HCT116 (cell line): ENCODE results near the gene ZCCHC24. TPM values are rescaled to one million over a fixed set of nuclear protein-coding genes. Genes with fewer than 3 reads are reported as not detected.

Experiments used
- ATAC-seq: fragments of 200-7000 bp; cut with Tn5 transposase; 2 replicates; pipeline ENCODE4 v1.9.1; 2020; ENCODE audit warnings: mild to moderate bottlenecking, moderate library complexity
- BruUV-seq: library from RNA; stranded (reverse); fragments of 400-500 nt; replicated peaks from 2 replicates; lab custom pipeline; 2021; lab: Mats Ljungman, UMichigan
- CTCF ChIA-PET: fragments of 300-600 bp; sonication (Branson Sonifier 250); formaldehyde crosslinking; loops from one replicate; lab custom pipeline; 2021; ENCODE audit warnings: antibody characterized with exemption; lab: Charles Lee
- POLR2A ChIA-PET: fragments of 300-600, 350-600 bp; sonication (Branson Sonifier 250); formaldehyde crosslinking; loops from one replicate; lab custom pipeline; 2021; ENCODE audit warnings: antibody characterized with exemption; lab: Charles Lee
- RAD21 ChIA-PET, 2 experiments: fragments of 300-600 bp; sonication (Branson Sonifier 250); formaldehyde crosslinking; loops; one replicate each; lab custom pipeline; 2023; ENCODE audit warnings: low total read pairs in 2 of 2; ENCODE audit not compliant: uncharacterized antibody in 2 of 2, unreplicated experiment in 2 of 2, low non-redundant PET in 1 of 2; lab: Charles Lee
- DNase-seq: peaks from one replicate; pipeline ENCODE4 v3.0.0-alpha.2; 2010; ENCODE audit warnings: low read depth, low spot score
- H2AFZ ChIP-seq: fragments of 200-600 bp; shearing (Covaris generic), sonication (generic); 2 replicates; pipeline ENCODE4 v1.6.1; 2017; ENCODE audit warnings: low read depth, mixed run types, mixed read lengths, antibody characterized with exemption, low read length; ENCODE audit not compliant: poor library complexity, severe bottlenecking
- H3K27ac ChIP-seq: 2 replicates; pipeline ENCODE4 v1.5.1; 2012; ENCODE audit warnings: low read depth, low read length
- H3K27me3 ChIP-seq: fragments of 200-600 bp; sonication (generic); 2 replicates; pipeline ENCODE4 v1.6.1; 2016; ENCODE audit warnings: mixed run types, low read length, mixed read lengths; ENCODE audit not compliant: insufficient read depth
- H3K36me3 ChIP-seq, 2 experiments: fragments of 200-500 bp in 1 of 2; fragments of 200-600 bp in 1 of 2; sonication (Bioruptor generic) in 1 of 2; sonication (generic) in 1 of 2; 2 replicates each; pipeline versions ENCODE4 v1.5.1 to v1.6.1; 2014 to 2016; ENCODE audit warnings: low read length in 2 of 2, inconsistent platforms in 1 of 2, mixed read lengths in 1 of 2, mixed run types in 1 of 2; ENCODE audit not compliant: insufficient read depth in 2 of 2, control insufficient read depth in 1 of 2
- H3K4me1 ChIP-seq, 2 experiments: fragments of 200-600 bp in 1 of 2; sonication (generic) in 1 of 2; 2 replicates each; pipeline versions ENCODE4 v1.5.1 to v1.6.1; 2012 to 2017; ENCODE audit warnings: low read length in 2 of 2, inconsistent platforms in 1 of 2, mild to moderate bottlenecking in 1 of 2, mixed read lengths in 1 of 2, mixed run types in 1 of 2, moderate library complexity in 1 of 2; ENCODE audit not compliant: insufficient read depth in 2 of 2, control insufficient read depth in 1 of 2
- H3K4me2 ChIP-seq: fragments of 200-600 bp; sonication (generic); 2 replicates; pipeline ENCODE4 v1.6.1; 2017; ENCODE audit warnings: mixed run types, low read length, mixed read lengths
- H3K4me3 ChIP-seq, 2 experiments: fragments of 200-600 bp in 1 of 2; sonication (generic) in 1 of 2; replicated peaks in 1 of 2; 2 replicates each; pipeline ENCODE4 v1.5.1; 2011 to 2016; ENCODE audit warnings: low read length in 2 of 2, control low read depth in 1 of 2, low read depth in 1 of 2, mild to moderate bottlenecking in 1 of 2, mixed read lengths in 1 of 2, mixed run types in 1 of 2
- H3K79me2 ChIP-seq: fragments of 200-600 bp; sonication (generic); 2 replicates; pipeline ENCODE4 v1.6.1; 2017; ENCODE audit warnings: mild to moderate bottlenecking, mixed run types, low read length, moderate library complexity, mixed read lengths; ENCODE audit not compliant: insufficient read depth
- H3K9ac ChIP-seq: fragments of 200-600 bp; sonication (generic); 2 replicates; pipeline ENCODE4 v1.6.1; 2016; ENCODE audit warnings: low read length, mixed read lengths
- H3K9me2 ChIP-seq: fragments of 200-600 bp; sonication (generic), shearing (Covaris generic); 2 replicates; pipeline ENCODE4 v1.6.1; 2017; ENCODE audit warnings: mixed run types, mild to moderate bottlenecking, moderate library complexity; ENCODE audit not compliant: insufficient read depth
- H3K9me3 ChIP-seq, 2 experiments: fragments of 200-500 bp in 1 of 2; fragments of 200-600 bp in 1 of 2; sonication (Bioruptor generic) in 1 of 2; sonication (generic) in 1 of 2; 2 replicates each; pipeline ENCODE4 v1.6.1; 2014 to 2017; ENCODE audit warnings: low read length in 2 of 2, mixed read lengths in 2 of 2, inconsistent platforms in 1 of 2, low read depth in 1 of 2, mild to moderate bottlenecking in 1 of 2, mixed run types in 1 of 2, moderate library complexity in 1 of 2; ENCODE audit not compliant: control insufficient read depth in 1 of 2, insufficient read depth in 1 of 2
- H4K20me1 ChIP-seq: fragments of 200-600 bp; sonication (generic), shearing (Covaris generic); 2 replicates; pipeline ENCODE4 v1.6.1; 2017; ENCODE audit warnings: mixed run types, mild to moderate bottlenecking, moderate library complexity; ENCODE audit not compliant: insufficient read depth
- CEBPB ChIP-seq: IDR thresholded peaks from 2 replicates; pipeline ENCODE4 v1.6.1; 2012; ENCODE audit warnings: low read depth
- EGR1 ChIP-seq: IDR thresholded peaks from 2 replicates; pipeline ENCODE4 v1.6.1; 2012; ENCODE audit warnings: low read depth
- ELF1 ChIP-seq: IDR thresholded peaks from 2 replicates; pipeline ENCODE4 v1.6.1; 2012; ENCODE audit warnings: low read depth, borderline replicate concordance
- EZH2 ChIP-seq: fragments of 200-600 bp; sonication (generic); IDR thresholded peaks from 2 replicates; pipeline ENCODE4 v1.6.1; 2017; ENCODE audit warnings: antibody characterized with exemption, mixed run types
- FOSL1 ChIP-seq: IDR thresholded peaks from 2 replicates; pipeline ENCODE4 v1.6.1; 2012; ENCODE audit warnings: low read depth
- JUND ChIP-seq: IDR thresholded peaks from 2 replicates; pipeline ENCODE4 v1.6.1; 2012
- POLR2A ChIP-seq: IDR thresholded peaks from 2 replicates; pipeline ENCODE4 v1.7.0; 2011; ENCODE audit warnings: borderline replicate concordance; ENCODE audit not compliant: insufficient read depth, insufficient read length; ENCODE audit errors: extremely low read depth
- POLR2AphosphoS5 ChIP-seq: IDR thresholded peaks from 2 replicates; pipeline ENCODE4 v1.6.1; 2011; ENCODE audit warnings: mild to moderate bottlenecking, low read depth, low read length, moderate library complexity
- RAD21 ChIP-seq: IDR thresholded peaks from 2 replicates; pipeline ENCODE4 v1.6.1; 2012; ENCODE audit warnings: low read depth, mild to moderate bottlenecking
- SIN3A ChIP-seq: IDR thresholded peaks from 2 replicates; pipeline ENCODE4 v1.6.1; 2012; ENCODE audit warnings: low read depth
- SP1 ChIP-seq: IDR thresholded peaks from 2 replicates; pipeline ENCODE4 v1.6.1; 2012; ENCODE audit warnings: low read depth
- ZNF274 ChIP-seq: fragments of 200-500 bp; sonication (Bioruptor generic); IDR thresholded peaks from 2 replicates; pipeline ENCODE4 v1.6.1; 2014; ENCODE audit warnings: mild to moderate bottlenecking, low read depth, low read length, inconsistent platforms
- intact Hi-C: fragments of 100-400 bp; cut with micrococcal nuclease; formaldehyde crosslinking; loops from 2 replicates; pipeline ENCODE4 v1.10.0; 2022
- total RNA-seq: library from RNA; stranded (reverse); gene quantifications from one replicate; pipeline ENCODE4 v1.2.1, GENCODE V29; 2021; ENCODE audit not compliant: unreplicated experiment
- TF ChIP-seq, protein P1 (sequence below), 3 experiments: fragments of 200-600 bp in 1 of 3; sonication (generic) in 1 of 3; IDR thresholded peaks in 2 of 3; conservative IDR thresholded peaks in 1 of 3; 2 replicates each; pipeline ENCODE4 v1.5.1; 2012 to 2017; ENCODE audit warnings: low read depth in 2 of 3, low read length in 2 of 3, antibody characterized with exemption in 1 of 3, borderline replicate concordance in 1 of 3, control low read depth in 1 of 3, mild to moderate bottlenecking in 1 of 3, mixed read lengths in 1 of 3, mixed run types in 1 of 3, moderate library complexity in 1 of 3; ENCODE audit not compliant: insufficient read depth in 1 of 3
- TF ChIP-seq, protein P2 (sequence below): IDR thresholded peaks from 2 replicates; pipeline ENCODE4 v1.6.1; 2012; ENCODE audit warnings: low read depth
- TF ChIP-seq, protein P3 (sequence below): IDR thresholded peaks from 2 replicates; pipeline ENCODE4 v1.6.1; 2012

Gene ZCCHC24
- total RNA-seq, 1 experiment from 2014 or later = 7.0 TPM

DNA sequence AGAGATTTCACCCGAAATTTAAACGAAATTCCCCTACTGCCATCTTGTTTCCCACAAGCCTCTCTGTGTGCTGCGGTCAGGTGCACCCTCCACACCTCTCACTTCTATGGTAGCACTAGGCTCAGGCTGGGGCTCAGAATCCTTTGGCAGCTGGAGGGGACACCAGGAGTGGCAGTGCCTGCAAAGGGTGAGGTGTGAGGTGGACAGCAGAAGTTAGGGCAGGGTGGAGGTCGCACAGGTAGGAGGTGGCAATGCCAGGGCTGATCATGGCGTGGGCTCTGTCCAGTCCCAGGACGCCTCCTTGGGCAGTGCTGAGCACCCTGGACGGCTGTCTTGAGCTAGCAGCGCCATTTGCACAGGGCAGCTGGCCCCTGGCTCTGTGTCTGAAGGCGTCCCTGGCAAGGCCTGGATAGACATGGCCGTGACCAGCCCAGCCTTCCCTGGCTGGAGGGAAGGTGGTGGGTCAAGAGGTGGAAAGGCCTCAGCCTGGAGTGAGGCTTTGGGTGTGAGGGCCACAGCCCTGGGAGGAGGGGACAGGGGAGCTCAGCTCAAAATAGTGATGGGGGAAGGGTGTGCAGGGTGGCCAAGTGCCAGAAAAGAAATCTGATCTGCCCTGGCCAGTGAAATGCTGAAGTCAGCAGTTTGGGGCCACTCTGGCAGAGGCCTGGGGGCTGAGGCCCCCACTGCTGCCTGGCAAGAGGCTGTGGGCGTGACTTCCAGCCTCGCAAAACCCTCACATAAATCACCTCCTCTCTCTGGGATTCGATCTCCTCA, 40.0 kb downstream of the ZCCHC24 start:
- H3K4me2 ChIP-seq = no peak overlapping the region
- intact Hi-C loops = no loop called here
- H3K9ac ChIP-seq = no peak overlapping the region
- no peak overlapping the region for H3K4me3 ChIP-seq
- BruUV-seq = no TSS peak
- ChIA-PET RAD21 (no interaction called here), POLR2A (no interaction called here), CTCF (no interaction called here)
- ATAC-seq (no peak), DNase-seq (no peak)
- no peak overlapping the region for H2AFZ ChIP-seq
- no peaks in the 10 kb centered on the region for H3K27me3 ChIP-seq
- H4K20me1 ChIP-seq = no peaks in the 10 kb centered on the region
- H3K9me2 ChIP-seq = no peaks in the 10 kb centered on the region
- H3K36me3 ChIP-seq = no peaks in the 10 kb centered on the region
- H3K79me2 ChIP-seq = no peaks in the 10 kb centered on the region
- TF ChIP-seq JUND (no peak), SP1 (no peak), ELF1 (no peak), POLR2A (no peak), ZNF274 (no peak), POLR2AphosphoS5 (no peak), EGR1 (no peak), CEBPB (no peak), FOSL1 (no peak), EZH2 (no peak), RAD21 (no peak), SIN3A (no peak)
- TF ChIP-seq, protein P1, sequence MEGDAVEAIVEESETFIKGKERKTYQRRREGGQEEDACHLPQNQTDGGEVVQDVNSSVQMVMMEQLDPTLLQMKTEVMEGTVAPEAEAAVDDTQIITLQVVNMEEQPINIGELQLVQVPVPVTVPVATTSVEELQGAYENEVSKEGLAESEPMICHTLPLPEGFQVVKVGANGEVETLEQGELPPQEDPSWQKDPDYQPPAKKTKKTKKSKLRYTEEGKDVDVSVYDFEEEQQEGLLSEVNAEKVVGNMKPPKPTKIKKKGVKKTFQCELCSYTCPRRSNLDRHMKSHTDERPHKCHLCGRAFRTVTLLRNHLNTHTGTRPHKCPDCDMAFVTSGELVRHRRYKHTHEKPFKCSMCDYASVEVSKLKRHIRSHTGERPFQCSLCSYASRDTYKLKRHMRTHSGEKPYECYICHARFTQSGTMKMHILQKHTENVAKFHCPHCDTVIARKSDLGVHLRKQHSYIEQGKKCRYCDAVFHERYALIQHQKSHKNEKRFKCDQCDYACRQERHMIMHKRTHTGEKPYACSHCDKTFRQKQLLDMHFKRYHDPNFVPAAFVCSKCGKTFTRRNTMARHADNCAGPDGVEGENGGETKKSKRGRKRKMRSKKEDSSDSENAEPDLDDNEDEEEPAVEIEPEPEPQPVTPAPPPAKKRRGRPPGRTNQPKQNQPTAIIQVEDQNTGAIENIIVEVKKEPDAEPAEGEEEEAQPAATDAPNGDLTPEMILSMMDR (IDR thresholded peaks at IDR 0.05 in 2 of 3, conservative IDR thresholded peaks at IDR 0.05 in 1 of 3; ENCODE audit: borderline replicate concordance in 1 of 3, insufficient read depth in 1 of 3, low read depth in 2 of 3, low read length in 2 of 3) = no peak
- TF ChIP-seq, protein P2, sequence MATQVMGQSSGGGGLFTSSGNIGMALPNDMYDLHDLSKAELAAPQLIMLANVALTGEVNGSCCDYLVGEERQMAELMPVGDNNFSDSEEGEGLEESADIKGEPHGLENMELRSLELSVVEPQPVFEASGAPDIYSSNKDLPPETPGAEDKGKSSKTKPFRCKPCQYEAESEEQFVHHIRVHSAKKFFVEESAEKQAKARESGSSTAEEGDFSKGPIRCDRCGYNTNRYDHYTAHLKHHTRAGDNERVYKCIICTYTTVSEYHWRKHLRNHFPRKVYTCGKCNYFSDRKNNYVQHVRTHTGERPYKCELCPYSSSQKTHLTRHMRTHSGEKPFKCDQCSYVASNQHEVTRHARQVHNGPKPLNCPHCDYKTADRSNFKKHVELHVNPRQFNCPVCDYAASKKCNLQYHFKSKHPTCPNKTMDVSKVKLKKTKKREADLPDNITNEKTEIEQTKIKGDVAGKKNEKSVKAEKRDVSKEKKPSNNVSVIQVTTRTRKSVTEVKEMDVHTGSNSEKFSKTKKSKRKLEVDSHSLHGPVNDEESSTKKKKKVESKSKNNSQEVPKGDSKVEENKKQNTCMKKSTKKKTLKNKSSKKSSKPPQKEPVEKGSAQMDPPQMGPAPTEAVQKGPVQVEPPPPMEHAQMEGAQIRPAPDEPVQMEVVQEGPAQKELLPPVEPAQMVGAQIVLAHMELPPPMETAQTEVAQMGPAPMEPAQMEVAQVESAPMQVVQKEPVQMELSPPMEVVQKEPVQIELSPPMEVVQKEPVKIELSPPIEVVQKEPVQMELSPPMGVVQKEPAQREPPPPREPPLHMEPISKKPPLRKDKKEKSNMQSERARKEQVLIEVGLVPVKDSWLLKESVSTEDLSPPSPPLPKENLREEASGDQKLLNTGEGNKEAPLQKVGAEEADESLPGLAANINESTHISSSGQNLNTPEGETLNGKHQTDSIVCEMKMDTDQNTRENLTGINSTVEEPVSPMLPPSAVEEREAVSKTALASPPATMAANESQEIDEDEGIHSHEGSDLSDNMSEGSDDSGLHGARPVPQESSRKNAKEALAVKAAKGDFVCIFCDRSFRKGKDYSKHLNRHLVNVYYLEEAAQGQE = no peak
- TF ChIP-seq, protein P3, sequence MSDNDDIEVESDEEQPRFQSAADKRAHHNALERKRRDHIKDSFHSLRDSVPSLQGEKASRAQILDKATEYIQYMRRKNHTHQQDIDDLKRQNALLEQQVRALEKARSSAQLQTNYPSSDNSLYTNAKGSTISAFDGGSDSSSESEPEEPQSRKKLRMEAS = no peak
- H3K27ac ChIP-seq = no peak overlapping the region
- no peaks in the 10 kb centered on the region for H3K4me1 ChIP-seq
- no peaks in the 10 kb centered on the region for H3K9me3 ChIP-seq
